ENCODE measurements around the gene CRYGC.

Gene CRYGC, protein sequence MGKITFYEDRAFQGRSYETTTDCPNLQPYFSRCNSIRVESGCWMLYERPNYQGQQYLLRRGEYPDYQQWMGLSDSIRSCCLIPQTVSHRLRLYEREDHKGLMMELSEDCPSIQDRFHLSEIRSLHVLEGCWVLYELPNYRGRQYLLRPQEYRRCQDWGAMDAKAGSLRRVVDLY

DNA sequence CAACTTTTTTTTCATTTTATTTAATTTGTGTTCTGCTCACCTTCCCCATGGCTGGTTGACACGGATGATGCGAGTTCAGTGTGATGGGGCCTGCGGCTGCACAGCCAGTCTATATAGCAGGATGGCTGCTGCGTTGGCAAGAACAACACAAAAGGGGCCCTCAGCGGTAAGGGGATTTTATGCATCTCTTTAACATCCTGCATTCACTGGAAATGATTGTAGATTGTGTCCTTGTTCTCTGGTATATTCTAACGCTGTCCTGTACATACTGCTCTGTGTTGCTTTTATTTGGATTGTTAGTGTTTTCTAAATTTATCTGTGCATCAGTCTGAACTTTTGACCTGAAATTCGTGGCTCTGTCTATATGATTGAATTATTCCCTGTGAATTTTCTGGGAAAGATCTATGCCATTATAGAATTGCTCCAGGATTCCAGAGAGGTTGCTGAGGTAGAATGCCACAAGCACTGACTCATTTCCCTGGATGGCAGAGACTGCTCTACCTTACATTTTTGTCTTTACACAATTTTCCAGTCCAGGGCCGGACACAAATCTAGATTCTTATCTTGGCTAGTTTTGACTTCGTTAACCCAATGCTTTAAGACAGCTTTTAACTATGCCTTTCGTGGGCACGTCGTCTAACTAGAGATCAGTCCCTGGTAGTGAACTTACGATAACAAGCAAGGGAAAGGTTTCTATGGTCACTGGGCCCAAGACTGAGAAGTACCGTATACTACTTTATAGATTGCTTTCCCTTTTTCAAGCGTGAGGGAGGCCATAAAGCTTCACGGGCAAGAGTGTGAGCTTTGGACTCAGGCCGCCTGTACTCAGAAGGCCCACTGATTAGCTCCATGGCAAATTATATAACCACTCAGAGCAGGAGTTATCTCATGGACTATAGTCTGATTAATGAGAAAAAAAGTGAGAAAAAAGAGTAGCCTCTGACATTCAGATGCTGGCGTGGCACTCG is at the start of gene CRYGC:
CRYGC (minus strand) TSS at position 85 of the 968 bp plus-strand sequence; CDS start at position 49, 36 bp downstream.
- ChIA-PET CTCF (interaction anchor here (0.6 kb wide), 1 partner anchor 13 kb away, joined by 3 read pairs; no protein-coding TSS in a partner anchor), POLR2A (no interaction called here)
- no peak for DNase-seq (ENCODE audit: extremely low spot score)
- TF ChIP-seq, protein P1, sequence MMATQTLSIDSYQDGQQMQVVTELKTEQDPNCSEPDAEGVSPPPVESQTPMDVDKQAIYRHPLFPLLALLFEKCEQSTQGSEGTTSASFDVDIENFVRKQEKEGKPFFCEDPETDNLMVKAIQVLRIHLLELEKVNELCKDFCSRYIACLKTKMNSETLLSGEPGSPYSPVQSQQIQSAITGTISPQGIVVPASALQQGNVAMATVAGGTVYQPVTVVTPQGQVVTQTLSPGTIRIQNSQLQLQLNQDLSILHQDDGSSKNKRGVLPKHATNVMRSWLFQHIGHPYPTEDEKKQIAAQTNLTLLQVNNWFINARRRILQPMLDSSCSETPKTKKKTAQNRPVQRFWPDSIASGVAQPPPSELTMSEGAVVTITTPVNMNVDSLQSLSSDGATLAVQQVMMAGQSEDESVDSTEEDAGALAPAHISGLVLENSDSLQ (IDR thresholded peaks at IDR 0.05): no peak
- TF ChIP-seq ELF4 (IDR thresholded peaks at IDR 0.05) (no peak), SUZ12 (IDR thresholded peaks at IDR 0.05) (no peak), HDGF (IDR thresholded peaks at IDR 0.05; ENCODE audit: borderline replicate concordance) (no peak), L3MBTL2 (conservative IDR thresholded peaks at IDR 0.05) (no peak), TARDBP (IDR thresholded peaks at IDR 0.05) (no peak)

DNA sequence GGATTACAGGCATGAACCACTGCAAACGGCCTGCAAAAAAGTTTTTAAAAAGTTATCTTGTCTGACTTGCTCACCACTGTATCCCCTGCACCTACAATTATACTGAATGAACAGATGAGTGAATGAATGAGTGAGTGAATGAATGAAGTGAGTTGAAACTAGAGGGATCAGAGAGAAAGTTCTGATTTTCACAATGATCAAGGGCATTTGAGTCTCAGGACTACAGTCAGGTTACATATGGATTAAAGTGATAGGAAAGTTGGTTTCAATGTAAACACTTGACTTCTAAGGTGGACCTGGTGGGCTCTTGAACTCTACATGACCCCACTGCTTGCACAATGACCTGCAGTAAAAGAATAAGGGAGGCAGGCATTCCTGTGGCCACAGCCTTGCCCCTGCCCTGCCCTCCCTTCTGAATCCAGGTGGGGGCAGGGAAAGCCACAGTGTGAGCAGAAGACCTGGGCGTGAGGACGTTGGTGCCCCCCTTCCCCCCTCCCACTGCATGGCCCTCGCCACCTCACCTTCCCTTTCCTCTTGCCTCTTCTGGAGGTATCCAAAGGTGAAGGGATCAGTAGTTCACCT is 49.5 kb upstream of the CRYGC start:
- POLR2A ChIA-PET: no interaction called here
- CTCF ChIA-PET: interaction anchor here (0.6 kb wide), 1 partner anchor 1035 kb away, joined by 3 read pairs; no protein-coding TSS in a partner anchor
- DNase-seq (ENCODE audit: extremely low spot score): no peak
- TF ChIP-seq ELF4 (IDR thresholded peaks at IDR 0.05) (no peak), NFRKB (IDR thresholded peaks at IDR 0.05) (no peak), L3MBTL2 (conservative IDR thresholded peaks at IDR 0.05) (no peak), BHLHE40 (IDR thresholded peaks at IDR 0.05; ENCODE audit: borderline replicate concordance) (no peak), LEF1 (IDR thresholded peaks at IDR 0.05; ENCODE audit: borderline replicate concordance) (no peak)

DNA sequence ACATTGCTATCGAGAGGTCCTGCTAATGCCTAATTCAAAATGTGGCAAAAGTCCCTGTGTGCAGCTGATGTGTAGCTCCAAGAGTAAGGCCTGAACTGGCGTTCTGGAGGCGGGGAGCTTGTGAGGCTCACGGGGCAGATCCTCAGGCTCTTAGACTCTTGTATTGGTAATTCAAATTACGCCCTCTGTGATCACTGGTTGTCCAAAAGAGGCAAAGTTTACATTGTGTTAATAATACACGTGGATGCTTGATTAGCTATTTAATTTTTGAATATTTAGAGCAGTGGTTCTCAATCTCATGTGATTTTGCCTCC is 46.2 kb upstream of the CRYGC start:
- POLR2A ChIA-PET: interaction anchor here (2.7 kb wide), 1 partner anchor 79 kb away, joined by 9 read pairs; the partner anchor contains the start of gene IDH1
- no peak for DNase-seq (ENCODE audit: extremely low spot score)
- TF ChIP-seq L3MBTL2 (conservative IDR thresholded peaks at IDR 0.05): no peak
- TF ChIP-seq, protein P1 (IDR thresholded peaks at IDR 0.05): no peak
- TF ChIP-seq FOXM1 (IDR thresholded peaks at IDR 0.05; ENCODE audit: borderline replicate concordance): no peak
- no peak for TF ChIP-seq SP1 (IDR thresholded peaks at IDR 0.05)
- TF ChIP-seq TARDBP (IDR thresholded peaks at IDR 0.05): no peak
- TF ChIP-seq NFRKB (IDR thresholded peaks at IDR 0.05): no peak
- TF ChIP-seq ELF4 (IDR thresholded peaks at IDR 0.05): no peak
- no peak for TF ChIP-seq ZNF384 (IDR thresholded peaks at IDR 0.05)
- TF ChIP-seq FOXK2 (IDR thresholded peaks at IDR 0.05): no peak
- TF ChIP-seq ARNT (IDR thresholded peaks at IDR 0.05): no peak
- no peak for TF ChIP-seq BHLHE40 (IDR thresholded peaks at IDR 0.05; ENCODE audit: borderline replicate concordance)
- no peak for TF ChIP-seq CTBP1 (IDR thresholded peaks at IDR 0.05; ENCODE audit: borderline replicate concordance)
- TF ChIP-seq FOXA1 (IDR thresholded peaks at IDR 0.05): no peak
- TF ChIP-seq LEF1 (IDR thresholded peaks at IDR 0.05; ENCODE audit: borderline replicate concordance): no peak
- TF ChIP-seq SUZ12 (IDR thresholded peaks at IDR 0.05): no peak
- no peak for TF ChIP-seq HDGF (IDR thresholded peaks at IDR 0.05; ENCODE audit: borderline replicate concordance)
- CTCF ChIA-PET: interaction anchor here (0.6 to 2.0 kb wide), 15 partner anchors 11 to 227 kb away, joined by 3 to 14 read pairs (median 4); partner anchors contain the start of gene PIKFYVE

DNA sequence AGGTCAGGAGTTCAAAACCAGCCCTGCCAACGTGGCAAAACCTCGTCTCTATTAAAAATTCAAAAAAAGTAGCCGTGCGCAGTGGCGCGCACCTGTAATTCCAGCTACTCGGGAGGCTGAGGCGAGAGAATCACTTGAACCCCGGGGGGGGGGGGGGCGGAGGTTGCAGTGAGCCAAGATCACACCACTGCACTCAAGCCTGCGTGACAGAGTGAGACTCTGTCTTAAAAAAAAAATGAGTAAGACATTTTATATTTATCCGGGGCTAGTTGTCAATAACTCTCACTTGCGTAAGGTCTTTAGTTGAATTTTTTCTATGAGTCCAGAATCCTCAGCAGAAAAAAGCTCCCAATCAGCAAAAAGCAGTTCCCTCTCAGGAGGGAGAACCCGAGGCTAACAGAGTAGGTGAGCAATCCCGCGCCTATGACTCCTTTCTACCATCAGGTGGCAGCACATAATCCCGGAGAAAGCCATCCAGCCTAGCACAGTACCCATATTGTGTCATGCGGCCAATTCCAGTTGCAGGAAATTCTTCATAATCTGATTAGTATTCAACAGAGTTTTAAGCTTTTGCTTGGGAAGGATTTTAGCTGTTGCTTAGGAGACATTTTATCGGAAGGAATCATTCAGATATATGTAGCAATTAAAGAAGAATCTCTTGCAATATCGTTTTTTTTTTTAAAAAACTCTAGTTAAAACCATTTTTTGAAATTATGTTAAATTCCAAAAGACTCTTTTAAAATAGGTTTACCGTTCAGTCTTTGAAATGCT is 45.6 kb upstream of the CRYGC start:
- CTCF ChIA-PET: interaction anchor here (0.6 to 2.0 kb wide), 19 partner anchors 11 to 227 kb away, joined by 3 to 14 read pairs (median 3); partner anchors contain the start of gene PIKFYVE
- DNase-seq (ENCODE audit: extremely low spot score): peak; percentile 81
- TF ChIP-seq SP1 (IDR thresholded peaks at IDR 0.05): no peak
- no peak for TF ChIP-seq LEF1 (IDR thresholded peaks at IDR 0.05; ENCODE audit: borderline replicate concordance)
- TF ChIP-seq FOXK2 (IDR thresholded peaks at IDR 0.05): no peak
- TF ChIP-seq, protein P1 (IDR thresholded peaks at IDR 0.05): no peak
- TF ChIP-seq L3MBTL2 (conservative IDR thresholded peaks at IDR 0.05): no peak
- no peak for TF ChIP-seq FOXM1 (IDR thresholded peaks at IDR 0.05; ENCODE audit: borderline replicate concordance)
- TF ChIP-seq BHLHE40 (IDR thresholded peaks at IDR 0.05; ENCODE audit: borderline replicate concordance): no peak
- no peak for TF ChIP-seq ARNT (IDR thresholded peaks at IDR 0.05)
- TF ChIP-seq ELF4 (IDR thresholded peaks at IDR 0.05): no peak
- no peak for TF ChIP-seq HDGF (IDR thresholded peaks at IDR 0.05; ENCODE audit: borderline replicate concordance)
- no peak for TF ChIP-seq SUZ12 (IDR thresholded peaks at IDR 0.05)
- TF ChIP-seq FOXA1 (IDR thresholded peaks at IDR 0.05): no peak
- POLR2A ChIA-PET: interaction anchor here (2.7 kb wide), 1 partner anchor 79 kb away, joined by 9 read pairs; the partner anchor contains the start of gene IDH1

DNA sequence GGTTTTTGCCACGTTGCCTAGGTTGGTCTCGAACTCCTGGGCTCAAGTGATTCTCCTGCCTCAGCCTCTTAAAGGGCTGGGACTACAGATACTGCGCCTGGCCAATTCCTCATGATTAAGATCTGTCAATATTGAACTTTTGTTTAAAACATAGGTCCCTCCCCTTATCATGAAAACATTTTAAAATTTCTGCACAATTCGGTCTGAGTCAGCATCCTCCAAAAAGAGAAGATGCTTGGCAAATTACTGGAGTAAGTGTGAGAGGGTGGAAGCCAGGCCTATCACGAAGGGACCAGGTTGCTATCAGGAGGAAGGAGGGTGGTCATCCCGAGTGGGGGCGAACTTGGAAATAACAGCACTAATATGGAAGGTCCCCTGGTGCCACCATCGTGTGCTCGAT is 44.5 kb upstream of the CRYGC start:
- ChIA-PET POLR2A (interaction anchor here (2.7 kb wide), 1 partner anchor 80 kb away, joined by 9 read pairs; the partner anchor contains the start of gene IDH1), CTCF (interaction anchor here (0.9 to 2.0 kb wide), 3 partner anchors 26 to 80 kb away, joined by 3 to 14 read pairs (median 4); no protein-coding TSS in a partner anchor)
- no peak for TF ChIP-seq L3MBTL2 (conservative IDR thresholded peaks at IDR 0.05)
- no peak for TF ChIP-seq FOXK2 (IDR thresholded peaks at IDR 0.05)
- no peak for TF ChIP-seq FOXM1 (IDR thresholded peaks at IDR 0.05; ENCODE audit: borderline replicate concordance)
- no peak for TF ChIP-seq SP1 (IDR thresholded peaks at IDR 0.05)
- TF ChIP-seq BHLHE40 (IDR thresholded peaks at IDR 0.05; ENCODE audit: borderline replicate concordance): no peak
- TF ChIP-seq HDGF (IDR thresholded peaks at IDR 0.05; ENCODE audit: borderline replicate concordance): no peak
- no peak for TF ChIP-seq CTBP1 (IDR thresholded peaks at IDR 0.05; ENCODE audit: borderline replicate concordance)
- DNase-seq (ENCODE audit: extremely low spot score): no peak

Data from HEK293T (cell line).